ENCODE results near the gene FBXL17.
"Not testable (repeated sequence)": the region's sequence is repeated elsewhere in the genome, so short reads cannot be mapped to it uniquely, and the experiment has no call there.

Gene FBXL17

GRCh38 chr5:108278285-108279240, 103.3 kb downstream of the FBXL17 start:
- no peak overlapping the region for H3K4me3 ChIP-seq (ENCODE audit: control insufficient read depth, low read depth, low read length)

GRCh38 chr5:108276187-108277050, 105.5 kb downstream of the FBXL17 start:
- TF ChIP-seq CTCF (IDR thresholded peaks at IDR 0.05; ENCODE audit: control insufficient read depth, insufficient read depth, low read depth, low read length, missing control alignments) = no peak
- H3K4me3 ChIP-seq (ENCODE audit: control insufficient read depth, low read depth, low read length) = no peak overlapping the region
- no peak for DNase-seq (ENCODE audit: low read depth)

More at GRCh38 chr5:108278285-108279240, 103.3 kb downstream of the FBXL17 start:
- no peak for DNase-seq (ENCODE audit: low read depth)
- no peak for TF ChIP-seq CTCF (IDR thresholded peaks at IDR 0.05; ENCODE audit: control insufficient read depth, insufficient read depth, low read depth, low read length, missing control alignments)

- not testable (repeated sequence) for H3K4me3 ChIP-seq (ENCODE audit: control insufficient read depth, low read depth, low read length); DNase-seq (ENCODE audit: low read depth)
Measured at GRCh38 chr5:108274080-108274479, 107.8 kb downstream of the FBXL17 start.

GRCh38 chr5:108271127-108271526, 110.8 kb downstream of the FBXL17 start:
- H3K4me3 ChIP-seq (ENCODE audit: control insufficient read depth, low read depth, low read length) = no peak overlapping the region
- no peak for TF ChIP-seq CTCF (IDR thresholded peaks at IDR 0.05; ENCODE audit: control insufficient read depth, insufficient read depth, low read depth, low read length, missing control alignments)
- DNase-seq (ENCODE audit: low read depth) = no peak

GRCh38 chr5:108266242-108266641, 115.7 kb downstream of the FBXL17 start:
- H3K4me3 ChIP-seq (ENCODE audit: control insufficient read depth, low read depth, low read length) = no peak overlapping the region
- no peak for DNase-seq (ENCODE audit: low read depth)
- TF ChIP-seq CTCF (IDR thresholded peaks at IDR 0.05; ENCODE audit: control insufficient read depth, insufficient read depth, low read depth, low read length, missing control alignments) = no peak

- no peak for DNase-seq (ENCODE audit: low read depth)
- no peak for TF ChIP-seq CTCF (IDR thresholded peaks at IDR 0.05; ENCODE audit: control insufficient read depth, insufficient read depth, low read depth, low read length, missing control alignments)
Measured at GRCh38 chr5:108264533-108264932, 117.4 kb downstream of the FBXL17 start.

More at GRCh38 chr5:108264533-108264932, 117.4 kb downstream of the FBXL17 start:
- H3K4me3 ChIP-seq (ENCODE audit: control insufficient read depth, low read depth, low read length) = no peak overlapping the region

Measured in AG09309 (cell line).